Measurements from ENCODE around the gene PON3. TPM values are rescaled to one million over a fixed set of nuclear protein-coding genes. Genes with fewer than 3 reads are reported as not detected.
A peak's percentile ranks its signal among the peaks of the same experiment; 100 is the strongest.

Gene PON3
- total RNA-seq, 4 donors from 2014 or later: 0.31 to 2.3 (median 0.59) TPM; not detected in 1

- no peak overlapping the region for H3K27ac ChIP-seq
- 93 to 95% methylated on average over 2 to 3 of the region's 3 CpGs for WGBS, 2 donors (ENCODE audit: low coverage in 1 of 2)
These were observed 9.0 kb upstream of the PON3 start for GRCh38 chr7:95405208-95405607.

GRCh38 chr7:95404316-95404865 lies 8.2 kb upstream of the PON3 start:
- no peak for ATAC-seq
- H3K36me3 ChIP-seq: peaks cover 0 to 46% of the 10 kb centered on the region in 2 donors
- no peaks in the 10 kb centered on the region for H3K4me1 ChIP-seq
- H3K27ac ChIP-seq: no peak overlapping the region
- 21 to 42% methylated on average over 4 of the region's 4 CpGs for whole genome bisulfite sequencing, 2 donors (ENCODE audit: low coverage in 1 of 2)
- H3K27me3 ChIP-seq: no peaks in the 10 kb centered on the region
- H3K9me3 ChIP-seq: no peaks in the 10 kb centered on the region
- TF ChIP-seq EP300 (IDR thresholded peaks at IDR 0.05) (no peak), CTCF (IDR thresholded peaks at IDR 0.05) (no peak), POLR2AphosphoS5 (IDR thresholded peaks at IDR 0.05) (no peak), POLR2A (IDR thresholded peaks at IDR 0.05) (no peak)
- H3K4me3 ChIP-seq: no peak overlapping the region

More at GRCh38 chr7:95405208-95405607, 9.0 kb upstream of the PON3 start:
- H3K4me3 ChIP-seq: no peak overlapping the region
- ATAC-seq: no peak
- no peaks in the 10 kb centered on the region for H3K9me3 ChIP-seq
- no peaks in the 10 kb centered on the region for H3K4me1 ChIP-seq
- peaks cover 0 to 54% of the 10 kb centered on the region in 2 donors for H3K36me3 ChIP-seq
- H3K27me3 ChIP-seq: no peaks in the 10 kb centered on the region
- no peak for TF ChIP-seq EP300 (IDR thresholded peaks at IDR 0.05)
- TF ChIP-seq POLR2A (IDR thresholded peaks at IDR 0.05): no peak
- TF ChIP-seq CTCF (IDR thresholded peaks at IDR 0.05): no peak
- no peak for TF ChIP-seq POLR2AphosphoS5 (IDR thresholded peaks at IDR 0.05)

DNA sequence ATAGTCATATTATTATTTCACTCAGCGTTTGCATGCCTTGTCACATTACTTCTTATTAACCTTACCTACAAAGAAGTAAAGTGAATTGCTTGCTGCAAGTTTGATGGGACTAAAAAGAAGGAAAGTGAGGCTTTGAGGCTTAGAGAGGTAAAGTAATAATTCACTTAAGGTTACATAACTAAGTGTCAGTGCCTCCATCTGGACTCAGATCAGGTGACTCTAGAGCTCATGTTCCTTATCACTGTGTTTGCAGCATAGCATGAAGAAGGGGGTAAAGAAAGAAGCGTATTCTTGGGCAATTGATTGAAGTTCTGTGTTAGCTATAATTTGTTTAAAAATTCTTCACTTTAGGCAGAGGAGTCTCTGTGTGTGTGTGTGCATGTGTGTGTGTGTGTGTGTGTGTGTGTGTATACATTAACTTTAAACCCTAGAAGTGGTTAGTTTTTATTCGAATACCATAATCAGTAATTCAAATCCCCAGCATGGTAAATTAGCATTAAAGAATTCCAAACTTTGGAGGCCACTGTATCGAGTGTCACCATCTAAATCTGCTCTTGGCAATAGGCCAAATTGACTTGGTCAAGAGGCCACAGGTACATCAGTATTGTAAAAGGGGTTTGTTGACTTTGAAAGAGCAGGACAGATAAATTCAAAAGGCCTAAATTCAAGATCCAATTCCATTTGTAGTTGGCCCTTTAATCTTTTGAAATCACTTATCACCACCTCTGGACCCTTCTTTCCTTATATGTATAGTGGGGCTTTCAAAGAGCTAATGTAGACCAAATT lies 2.2 kb upstream of the PON3 start:
- Histone ChIP-seq H3K27ac (no peak overlapping the region), H3K27me3 (peaks cover 31% of the 10 kb centered on the region), H3K36me3 (no peaks in the 10 kb centered on the region), H3K4me1 (peaks cover 0 to 12% (median 3%) of the 10 kb centered on the region in 3 donors), H3K9me3 (no peaks in the 10 kb centered on the region), H3K4me3 (no peak overlapping the region)
- ATAC-seq: no peak
- WGBS, 2 donors (ENCODE audit: low coverage in 1 of 2): 72 to 79% methylated on average over 4 of the region's 4 CpGs
- no peak for TF ChIP-seq POLR2A (IDR thresholded peaks at IDR 0.05)
- TF ChIP-seq CTCF (IDR thresholded peaks at IDR 0.05): no peak
- no peak for TF ChIP-seq EP300 (IDR thresholded peaks at IDR 0.05)
- TF ChIP-seq POLR2AphosphoS5 (IDR thresholded peaks at IDR 0.05): no peak

DNA sequence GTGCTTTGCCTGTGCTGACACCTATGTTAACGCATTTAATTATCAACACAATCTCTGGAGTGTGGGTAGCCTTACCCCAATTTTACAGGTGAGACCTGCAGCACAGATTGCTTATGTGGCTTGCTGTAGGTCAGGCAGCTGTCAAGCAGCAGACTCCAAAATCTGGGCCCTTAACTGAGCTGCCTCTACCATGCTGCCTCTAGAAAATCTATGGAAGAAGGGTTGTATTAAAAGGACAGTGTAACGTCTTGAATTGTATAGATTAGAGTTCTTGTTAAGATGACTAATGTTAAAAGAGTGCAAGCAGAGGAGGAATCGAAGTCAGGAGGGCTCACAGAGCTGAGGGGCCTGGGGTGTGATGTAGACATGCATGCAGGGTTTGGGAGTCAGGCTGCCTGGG lies 1.2 kb upstream of the PON3 start:
- Histone ChIP-seq H3K9me3 (no peaks in the 10 kb centered on the region), H3K27me3 (peaks cover 31% of the 10 kb centered on the region), H3K36me3 (no peaks in the 10 kb centered on the region), H3K4me1 (peaks cover 0 to 12% (median 3%) of the 10 kb centered on the region in 3 donors), H3K27ac (no peak overlapping the region), H3K4me3 (peak overlapping the region in 1 of 2 donors; percentile 58)
- TF ChIP-seq POLR2AphosphoS5 (IDR thresholded peaks at IDR 0.05) (no peak), EP300 (IDR thresholded peaks at IDR 0.05) (no peak), POLR2A (IDR thresholded peaks at IDR 0.05) (no peak), CTCF (IDR thresholded peaks at IDR 0.05) (no peak)
- 79 to 89% methylated on average over 3 of the region's 3 CpGs for WGBS, 2 donors (ENCODE audit: low coverage in 1 of 2)
- ATAC-seq: no peak

DNA sequence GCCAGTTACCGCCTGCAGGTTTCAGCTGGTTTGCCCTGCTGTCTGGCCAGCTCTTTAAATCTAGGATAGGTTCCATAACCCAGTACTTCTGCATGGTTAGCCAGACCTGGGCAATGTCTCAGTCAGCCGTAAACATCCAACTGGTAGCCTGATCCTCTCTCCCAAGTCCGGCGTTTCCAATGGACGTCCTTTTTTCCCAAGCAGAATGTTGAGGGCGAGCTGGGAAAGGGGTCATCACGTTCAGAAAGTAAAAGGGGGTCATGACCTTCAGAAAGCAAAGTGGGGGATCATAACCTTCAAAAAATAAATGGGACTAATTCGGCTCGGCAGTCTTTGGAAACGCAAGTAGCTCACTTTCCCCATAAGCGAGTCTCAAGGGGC lies 430 bp downstream of the PON3 start:
- Histone ChIP-seq H3K4me1 (peaks cover 0 to 12% (median 3%) of the 10 kb centered on the region in 3 donors), H3K27me3 (peaks cover 31% of the 10 kb centered on the region), H3K4me3 (peak overlapping the region; percentile 28 to 58), H3K9me3 (no peaks in the 10 kb centered on the region), H3K36me3 (no peaks in the 10 kb centered on the region), H3K27ac (no peak overlapping the region)
- no peak for ATAC-seq
- 69 to 80% methylated on average over 3 to 4 of the region's 11 CpGs for WGBS, 2 donors (ENCODE audit: low coverage in 1 of 2)
- no peak for TF ChIP-seq POLR2AphosphoS5 (IDR thresholded peaks at IDR 0.05)

Measured in gastroesophageal sphincter (tissue), 4 donors.